Measurements from ENCODE around the gene SPRY2. TPM values are rescaled to one million over a fixed set of nuclear protein-coding genes. Genes with fewer than 3 reads are reported as not detected.

SPRY2 gene
- total RNA-seq, 4 donors from 2014 or later = 23.0 to 39.5 (median 35.2) TPM

DNA sequence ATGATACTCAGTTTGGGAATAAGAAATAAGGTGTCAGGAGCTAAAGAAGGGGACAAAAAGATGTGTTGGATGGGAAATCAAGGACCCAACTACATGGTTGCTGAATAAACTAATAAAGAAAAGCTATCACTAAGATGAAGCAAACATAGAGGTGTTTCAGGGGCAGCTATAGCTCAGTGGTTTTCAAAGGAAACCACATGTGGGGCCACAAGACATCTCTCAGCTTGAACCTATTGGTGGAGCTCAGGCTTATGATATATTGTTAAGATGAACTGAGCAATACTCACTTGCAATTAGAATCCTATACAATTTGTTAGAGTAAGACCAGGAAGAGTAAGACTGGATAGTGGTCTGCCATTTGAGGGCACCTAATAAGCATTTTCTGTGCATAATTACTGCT lies 45.1 kb upstream of the SPRY2 start:
- Histone ChIP-seq H3K36me3 (no peaks in the 10 kb centered on the region), H3K4me3 (no peak overlapping the region), H3K4me1 (no peaks in the 10 kb centered on the region), H3K27me3 (no peaks in the 10 kb centered on the region), H3K27ac (no peak overlapping the region), H3K9me3 (no peaks in the 10 kb centered on the region)
- no peak for DNase-seq (ENCODE audit: low spot score in 2 of 2)
- TF ChIP-seq, protein P1, sequence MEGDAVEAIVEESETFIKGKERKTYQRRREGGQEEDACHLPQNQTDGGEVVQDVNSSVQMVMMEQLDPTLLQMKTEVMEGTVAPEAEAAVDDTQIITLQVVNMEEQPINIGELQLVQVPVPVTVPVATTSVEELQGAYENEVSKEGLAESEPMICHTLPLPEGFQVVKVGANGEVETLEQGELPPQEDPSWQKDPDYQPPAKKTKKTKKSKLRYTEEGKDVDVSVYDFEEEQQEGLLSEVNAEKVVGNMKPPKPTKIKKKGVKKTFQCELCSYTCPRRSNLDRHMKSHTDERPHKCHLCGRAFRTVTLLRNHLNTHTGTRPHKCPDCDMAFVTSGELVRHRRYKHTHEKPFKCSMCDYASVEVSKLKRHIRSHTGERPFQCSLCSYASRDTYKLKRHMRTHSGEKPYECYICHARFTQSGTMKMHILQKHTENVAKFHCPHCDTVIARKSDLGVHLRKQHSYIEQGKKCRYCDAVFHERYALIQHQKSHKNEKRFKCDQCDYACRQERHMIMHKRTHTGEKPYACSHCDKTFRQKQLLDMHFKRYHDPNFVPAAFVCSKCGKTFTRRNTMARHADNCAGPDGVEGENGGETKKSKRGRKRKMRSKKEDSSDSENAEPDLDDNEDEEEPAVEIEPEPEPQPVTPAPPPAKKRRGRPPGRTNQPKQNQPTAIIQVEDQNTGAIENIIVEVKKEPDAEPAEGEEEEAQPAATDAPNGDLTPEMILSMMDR (IDR thresholded peaks at IDR 0.05) = no peak
- TF ChIP-seq POLR2A (IDR thresholded peaks at IDR 0.05) = no peak
- TF ChIP-seq POLR2AphosphoS5 (IDR thresholded peaks at IDR 0.05) = no peak
- TF ChIP-seq EP300 (IDR thresholded peaks at IDR 0.05) = no peak

DNA sequence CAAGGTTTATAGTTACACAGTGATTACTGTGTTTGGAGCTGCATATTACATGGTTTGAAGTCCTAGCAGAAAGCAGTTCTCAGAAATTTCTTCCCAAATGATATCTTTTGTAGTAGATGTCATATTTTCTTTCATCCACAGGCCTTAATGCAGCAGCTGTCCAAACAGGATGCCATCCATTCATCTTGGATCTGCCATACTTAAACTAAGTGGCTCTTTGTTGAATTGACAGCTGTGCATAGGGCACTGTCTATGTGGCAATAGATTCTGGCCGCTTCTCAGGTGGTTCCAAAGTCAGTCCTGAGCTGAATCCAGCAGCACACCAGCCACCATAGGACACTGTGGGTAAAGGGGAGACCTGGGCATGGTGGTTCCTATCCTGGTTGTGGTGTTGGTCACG lies 41.6 kb upstream of the SPRY2 start:
- Histone ChIP-seq H3K4me3 (no peak overlapping the region), H3K27ac (no peak overlapping the region), H3K4me1 (no peaks in the 10 kb centered on the region), H3K27me3 (no peaks in the 10 kb centered on the region), H3K9me3 (no peaks in the 10 kb centered on the region), H3K36me3 (no peaks in the 10 kb centered on the region)
- WGBS = 97% methylated on average over 2 of the region's 2 CpGs
- TF ChIP-seq, protein P1 (IDR thresholded peaks at IDR 0.05) = no peak
- no peak for TF ChIP-seq POLR2A (IDR thresholded peaks at IDR 0.05)
- TF ChIP-seq EP300 (IDR thresholded peaks at IDR 0.05) = no peak
- no peak for TF ChIP-seq POLR2AphosphoS5 (IDR thresholded peaks at IDR 0.05)
- DNase-seq (ENCODE audit: low spot score in 2 of 2) = no peak

DNA sequence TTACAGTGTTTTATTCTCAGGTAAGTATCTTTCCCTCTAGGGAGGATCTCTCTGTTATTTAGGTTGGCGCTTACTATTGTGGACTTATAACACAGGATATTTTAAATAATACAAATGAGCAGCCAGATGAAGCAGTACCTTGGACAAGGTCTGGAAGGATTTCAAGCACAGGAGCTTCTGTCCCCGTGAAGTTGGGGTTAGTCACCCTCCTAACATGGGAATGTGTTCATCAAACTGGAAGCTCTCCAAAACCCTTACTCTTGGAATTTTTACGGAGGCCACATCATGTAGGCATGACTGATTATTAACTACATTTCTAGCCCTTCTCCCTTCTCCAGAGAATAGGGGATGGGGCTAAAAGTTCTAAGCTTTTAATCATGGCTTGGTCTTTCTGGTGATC lies 38.3 kb upstream of the SPRY2 start:
- 43% methylated on average over 3 of the region's 3 CpGs for WGBS

DNA sequence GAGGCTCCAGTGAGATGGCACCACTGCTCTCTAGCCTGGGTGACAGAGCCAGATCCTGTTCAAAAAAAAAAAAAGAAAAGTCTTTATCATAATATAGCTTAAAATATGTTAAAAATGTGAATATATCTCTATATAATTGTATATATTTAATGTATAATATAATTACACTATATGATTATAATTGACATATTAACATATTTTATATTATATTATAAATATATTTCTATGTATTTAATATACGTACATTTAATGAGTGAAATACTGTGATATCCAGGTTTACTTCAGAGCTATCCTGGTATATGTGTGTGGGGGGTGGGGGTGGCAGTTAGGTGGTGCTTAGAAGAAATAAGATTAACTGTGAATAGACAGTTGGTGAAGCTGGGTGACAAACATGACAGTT lies 35.6 kb upstream of the SPRY2 start:
- Histone ChIP-seq H3K4me3 (no peak overlapping the region), H3K36me3 (no peaks in the 10 kb centered on the region), H3K27me3 (no peaks in the 10 kb centered on the region), H3K4me1 (no peaks in the 10 kb centered on the region), H3K9me3 (no peaks in the 10 kb centered on the region), H3K27ac (no peak overlapping the region)
- TF ChIP-seq, protein P1 (IDR thresholded peaks at IDR 0.05) = no peak
- TF ChIP-seq POLR2A (IDR thresholded peaks at IDR 0.05) = no peak
- TF ChIP-seq EP300 (IDR thresholded peaks at IDR 0.05) = no peak
- TF ChIP-seq POLR2AphosphoS5 (IDR thresholded peaks at IDR 0.05) = no peak
- WGBS = 98% methylated on average over 1 of the region's 1 CpG
- no peak for DNase-seq (ENCODE audit: low spot score in 2 of 2)

More for the DNA sequence above, 38.3 kb upstream of the SPRY2 start:
- no peak for DNase-seq (ENCODE audit: low spot score in 2 of 2)
- Histone ChIP-seq H3K27me3 (no peaks in the 10 kb centered on the region), H3K4me3 (no peak overlapping the region), H3K4me1 (no peaks in the 10 kb centered on the region), H3K27ac (no peak overlapping the region), H3K36me3 (no peaks in the 10 kb centered on the region), H3K9me3 (no peaks in the 10 kb centered on the region)
- TF ChIP-seq, protein P1 (IDR thresholded peaks at IDR 0.05) = no peak
- no peak for TF ChIP-seq EP300 (IDR thresholded peaks at IDR 0.05)
- no peak for TF ChIP-seq POLR2AphosphoS5 (IDR thresholded peaks at IDR 0.05)

DNA sequence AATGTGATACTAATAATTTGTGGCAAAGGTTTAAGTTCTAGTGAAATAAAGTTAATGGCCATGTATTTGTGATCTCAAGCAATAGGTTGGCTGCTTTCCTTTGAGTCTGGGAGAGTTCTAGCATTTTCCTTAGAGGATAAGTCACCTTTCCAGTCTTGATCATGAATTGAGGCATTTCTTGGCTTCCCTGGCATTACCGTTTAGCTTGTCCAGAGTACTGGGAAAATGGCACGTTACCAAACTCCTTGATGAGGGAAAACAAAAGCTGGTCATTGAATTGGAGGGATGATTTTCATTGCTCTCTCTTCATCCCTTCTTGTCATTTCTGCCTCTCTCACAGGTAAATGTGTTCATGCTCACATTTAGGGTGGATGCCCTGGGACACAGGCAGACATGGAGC lies 34.0 kb upstream of the SPRY2 start:
- no peak overlapping the region for H3K27ac ChIP-seq
- no peaks in the 10 kb centered on the region for H3K9me3 ChIP-seq
- no peak for DNase-seq (ENCODE audit: low spot score in 2 of 2)
- TF ChIP-seq POLR2AphosphoS5 (IDR thresholded peaks at IDR 0.05) (no peak), EP300 (IDR thresholded peaks at IDR 0.05) (no peak), POLR2A (IDR thresholded peaks at IDR 0.05) (no peak)
- TF ChIP-seq, protein P1 (IDR thresholded peaks at IDR 0.05) = no peak
- no peaks in the 10 kb centered on the region for H3K4me1 ChIP-seq
- 60% methylated on average over 2 of the region's 2 CpGs for WGBS
- H3K36me3 ChIP-seq = no peaks in the 10 kb centered on the region
- no peak overlapping the region for H3K4me3 ChIP-seq
- H3K27me3 ChIP-seq = no peaks in the 10 kb centered on the region

Measured in suprapubic skin (tissue), 4 donors.